GM18511 (cell line): ENCODE results near the gene MGRN1.

ENCODE experiments used
- ATAC-seq: cut with Tn5 transposase; IDR thresholded peaks from one replicate; pipeline ENCODE4 v1.9.1; 2021; ENCODE audit warnings: mild to moderate bottlenecking, moderate library complexity; ENCODE audit not compliant: unreplicated experiment

Gene MGRN1

DNA sequence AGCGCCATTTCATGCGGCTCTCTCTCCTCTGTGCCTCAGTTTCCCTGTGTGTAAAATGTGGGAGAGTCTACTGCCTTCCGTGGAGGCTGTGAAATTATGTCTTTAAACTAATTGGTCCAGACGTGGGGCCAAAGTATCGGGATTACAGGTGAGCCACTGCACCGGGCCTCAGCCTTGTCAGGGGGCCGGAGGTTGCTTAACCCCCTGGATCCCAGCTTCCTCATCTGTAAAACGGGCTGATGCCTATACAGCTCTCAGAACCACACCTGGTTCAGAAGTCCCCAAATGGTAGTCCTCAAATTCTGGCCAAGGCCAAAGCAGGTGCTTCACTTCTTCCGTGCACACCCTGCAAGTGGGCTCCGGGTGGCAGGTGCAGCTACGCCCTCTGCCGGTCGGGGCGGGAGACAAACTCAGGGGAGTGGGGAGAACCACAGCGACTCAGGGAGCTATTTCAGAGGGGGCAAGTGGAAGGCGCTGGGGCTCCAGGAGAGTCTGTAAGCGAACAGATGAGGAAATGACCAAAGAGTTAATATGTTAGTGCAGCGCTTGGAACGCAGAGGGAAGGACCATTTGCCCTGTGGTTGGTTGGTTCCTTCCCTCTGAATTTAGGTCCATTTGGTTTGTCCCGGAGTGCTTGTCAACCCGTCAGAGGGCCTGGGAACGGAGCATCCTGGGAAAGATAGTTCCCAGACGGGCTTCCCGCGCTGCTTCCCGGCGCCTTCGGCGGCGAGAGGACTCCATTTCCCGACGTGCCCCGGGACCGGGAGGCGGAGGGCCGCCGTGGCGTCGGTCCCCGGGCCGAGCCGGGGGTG lies at the start of gene MGRN1:
MGRN1 (plus strand) TSS at position 812 of the 812 bp plus-strand sequence. CDS start 135 bp downstream, outside the sequence.
- peak; percentile 75 for ATAC-seq

DNA sequence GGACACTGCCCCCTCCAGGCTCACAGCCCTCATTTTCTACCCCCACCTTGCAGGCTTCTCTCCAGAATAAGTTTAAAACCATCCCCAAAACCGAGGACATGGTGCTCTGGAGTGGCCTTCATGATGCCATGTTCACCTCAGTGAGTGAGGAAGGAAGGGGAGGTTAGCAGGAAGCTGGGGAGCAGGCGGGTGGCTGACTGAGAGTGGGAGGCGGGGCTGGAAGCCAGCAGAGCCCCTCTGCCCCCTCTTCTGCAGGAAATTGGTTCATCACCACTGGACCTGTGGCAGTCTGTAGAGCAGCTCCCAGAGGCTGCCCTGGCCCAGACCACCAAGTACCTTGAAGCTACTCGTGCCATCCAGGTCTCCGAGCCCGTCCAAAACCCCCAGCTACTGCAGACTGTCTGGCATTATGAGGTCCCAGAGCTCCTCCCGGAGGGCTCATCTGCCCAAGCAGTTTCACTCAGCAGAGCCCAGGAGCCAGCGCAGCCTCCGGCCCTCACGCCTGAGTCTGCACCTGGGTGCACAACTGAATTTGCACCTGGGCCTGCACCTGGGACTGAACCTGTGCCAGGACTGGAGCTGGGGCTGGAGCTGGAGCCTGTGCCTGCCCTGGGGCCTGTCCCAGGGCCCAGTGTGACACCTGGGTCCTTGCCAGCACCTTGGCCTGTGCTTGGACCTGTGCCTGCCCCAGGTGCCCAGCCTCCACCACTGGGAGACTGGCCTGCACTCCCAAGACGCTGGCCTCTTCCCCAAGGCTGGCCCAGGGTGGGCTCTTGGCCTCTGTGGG lies 49.5 kb upstream of the MGRN1 start:
- no peak for ATAC-seq

DNA sequence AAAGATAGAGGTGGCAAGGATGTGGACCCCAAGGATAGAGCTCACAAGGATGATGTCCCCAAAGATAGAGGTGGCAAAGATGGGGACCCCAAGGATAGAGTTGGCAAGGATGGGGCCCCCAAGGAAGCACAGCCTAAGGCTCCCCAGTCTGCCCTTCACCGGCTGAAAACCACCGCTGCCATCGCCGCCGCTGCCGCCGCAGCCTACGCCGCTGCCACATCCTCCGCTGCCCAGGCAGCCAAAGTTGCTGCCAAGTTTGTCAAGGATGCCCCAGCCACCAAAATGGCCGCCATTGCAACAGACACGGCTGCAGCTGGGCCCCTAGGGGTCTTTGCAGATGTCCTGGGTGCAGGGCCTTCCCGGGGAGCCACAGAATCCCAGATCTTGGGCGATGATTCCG lies 48.6 kb upstream of the MGRN1 start:
- ATAC-seq = no peak

GRCh38 chr16:4578961-4579530 lies 45.6 kb upstream of the MGRN1 start:
- no peak for ATAC-seq

DNA sequence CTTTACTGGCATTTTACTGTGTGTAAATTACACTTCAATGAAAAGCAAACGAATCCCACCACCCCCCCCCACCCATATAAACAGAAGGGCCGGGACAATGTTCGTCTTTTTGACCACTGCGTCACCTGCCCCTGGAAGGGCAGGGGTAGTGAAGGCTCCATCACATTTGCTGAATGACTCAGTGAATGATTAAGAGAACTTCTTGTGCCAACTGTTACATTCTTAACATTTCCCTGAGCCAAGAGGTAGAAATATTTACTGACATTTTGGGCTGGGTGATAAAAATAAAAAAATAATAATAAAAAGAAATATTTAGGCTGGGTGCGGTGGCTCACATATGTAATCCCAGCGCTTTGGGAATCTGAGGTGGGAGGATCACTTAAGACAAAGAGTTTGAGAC lies 44.4 kb upstream of the MGRN1 start:
- no peak for ATAC-seq

- ATAC-seq = no peak
Observed at GRCh38 chr16:4583906-4584305, 40.7 kb upstream of the MGRN1 start.

DNA sequence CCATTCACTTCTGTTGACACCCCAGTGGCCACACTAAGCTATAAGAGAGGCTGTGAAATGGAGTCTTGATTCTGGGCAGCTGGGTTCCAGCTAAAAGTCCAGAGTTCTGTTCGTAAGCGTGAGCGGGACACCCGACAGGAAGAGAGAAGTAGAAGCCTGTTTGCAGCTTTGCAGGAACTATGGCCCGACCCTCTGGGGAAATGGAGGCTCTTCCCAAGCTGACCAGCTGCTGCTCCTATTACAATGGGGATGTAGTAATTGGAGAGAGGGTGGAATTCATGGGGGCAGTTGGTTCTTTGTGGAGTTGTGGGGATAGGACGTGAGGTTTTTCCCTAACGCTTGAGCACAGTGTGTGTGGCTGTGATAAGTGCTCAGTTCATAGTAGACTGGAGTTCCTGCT lies 38.3 kb upstream of the MGRN1 start:
- no peak for ATAC-seq

GRCh38 chr16:4588386-4588785 lies 36.2 kb upstream of the MGRN1 start:
- no peak for ATAC-seq

GRCh38 chr16:4588961-4589360 lies 35.7 kb upstream of the MGRN1 start:
- ATAC-seq = no peak

- no peak for ATAC-seq
Observed at GRCh38 chr16:4591191-4591590, 33.4 kb upstream of the MGRN1 start.

DNA sequence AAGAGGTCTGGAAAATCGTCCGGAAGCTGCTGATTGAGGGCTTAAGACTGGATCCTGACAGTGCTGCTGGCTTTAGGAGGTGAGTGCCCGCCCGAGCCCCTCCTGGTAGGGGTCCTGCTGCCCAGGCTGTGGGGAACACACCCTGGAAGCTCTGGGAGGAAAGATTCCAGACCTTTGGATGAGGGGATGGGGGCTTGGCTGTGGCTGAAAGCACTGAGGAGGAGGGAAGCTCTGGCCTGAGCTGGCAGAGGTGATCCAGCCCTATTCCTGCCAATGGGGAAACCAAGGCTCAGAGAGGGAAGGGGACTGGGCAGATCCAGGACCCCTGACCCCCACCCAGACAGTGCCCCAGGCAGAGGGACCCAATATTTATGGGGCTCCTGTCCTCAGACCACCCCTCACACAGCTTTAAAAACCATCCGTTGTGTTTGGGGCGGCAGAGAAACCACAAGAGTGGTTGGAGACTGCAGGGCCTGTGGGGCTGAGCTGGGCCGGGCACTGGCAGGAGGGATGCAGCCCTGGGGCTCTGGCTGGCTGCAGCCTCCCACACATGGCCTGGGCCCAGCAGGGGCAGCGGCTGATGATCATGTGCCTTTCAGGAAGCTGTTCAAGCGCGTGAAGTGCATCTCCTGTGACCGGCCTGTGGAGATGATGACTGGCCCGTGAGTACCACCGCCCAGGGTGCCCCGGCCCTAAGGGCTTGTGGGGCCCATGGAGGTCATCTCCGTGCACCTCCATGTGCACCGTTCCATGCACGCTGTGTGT lies 32.7 kb upstream of the MGRN1 start:
- no peak for ATAC-seq

DNA sequence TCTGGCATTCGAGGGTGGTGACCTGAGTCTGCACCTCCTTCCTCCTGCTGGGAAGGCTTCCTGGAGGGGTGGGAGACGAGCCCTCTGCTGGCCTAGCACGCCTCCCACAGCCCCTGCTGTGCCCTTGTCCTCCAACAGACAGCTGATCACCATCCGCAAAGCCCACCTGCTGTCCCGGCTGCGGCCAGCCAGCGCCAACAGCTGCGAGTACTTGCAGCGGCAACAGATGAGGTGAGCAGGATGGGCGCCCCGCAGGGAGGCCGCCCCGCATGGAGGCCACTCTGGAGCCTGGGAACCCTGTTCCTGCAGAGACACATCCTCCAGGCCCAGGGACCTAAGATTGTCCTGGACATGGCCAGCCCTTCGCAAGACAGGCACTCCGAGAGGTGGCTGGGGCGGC lies 31.5 kb upstream of the MGRN1 start:
- ATAC-seq = no peak

GRCh38 chr16:4594433-4595410 lies 29.9 kb upstream of the MGRN1 start:
- ATAC-seq = no peak

DNA sequence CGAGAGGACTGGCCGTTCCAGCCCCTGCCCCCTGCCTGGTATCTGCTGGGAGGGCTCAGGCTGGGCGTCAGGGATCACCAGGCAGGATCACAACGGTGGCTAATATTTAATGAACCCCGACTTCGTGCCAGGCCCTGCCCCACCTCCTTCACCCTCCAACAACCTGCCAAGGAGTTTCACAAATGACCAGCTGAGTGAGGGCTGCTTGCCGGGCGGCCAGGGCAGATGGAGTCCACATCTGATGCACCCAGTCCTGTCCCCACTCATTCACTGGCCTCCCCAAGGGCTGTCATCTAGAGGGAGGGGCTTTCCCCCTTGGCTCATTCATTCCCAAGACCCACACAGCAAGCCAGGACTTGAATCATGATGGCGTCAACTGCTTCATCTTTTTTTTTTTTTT lies 27.5 kb upstream of the MGRN1 start:
- no peak for ATAC-seq

DNA sequence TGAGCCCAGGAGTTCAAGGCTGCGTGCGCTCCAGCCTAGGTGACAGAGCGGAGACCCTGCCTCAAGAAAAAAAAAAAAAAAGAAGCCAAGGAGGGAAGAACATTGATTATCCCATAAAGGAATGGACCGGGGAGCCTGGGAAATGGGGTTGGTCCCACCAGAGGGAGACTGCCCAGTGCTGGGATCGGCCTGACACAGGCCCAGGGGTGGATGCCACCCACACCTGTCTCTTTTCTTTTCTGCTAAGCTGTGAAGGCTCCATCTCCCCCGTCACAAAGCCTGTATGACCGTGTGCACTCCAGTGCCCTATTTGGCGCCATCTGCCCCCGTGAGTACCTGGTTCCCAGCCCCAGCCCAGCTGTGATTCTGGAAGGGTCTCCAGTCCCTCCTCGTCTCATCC lies 25.6 kb upstream of the MGRN1 start:
- ATAC-seq = no peak

DNA sequence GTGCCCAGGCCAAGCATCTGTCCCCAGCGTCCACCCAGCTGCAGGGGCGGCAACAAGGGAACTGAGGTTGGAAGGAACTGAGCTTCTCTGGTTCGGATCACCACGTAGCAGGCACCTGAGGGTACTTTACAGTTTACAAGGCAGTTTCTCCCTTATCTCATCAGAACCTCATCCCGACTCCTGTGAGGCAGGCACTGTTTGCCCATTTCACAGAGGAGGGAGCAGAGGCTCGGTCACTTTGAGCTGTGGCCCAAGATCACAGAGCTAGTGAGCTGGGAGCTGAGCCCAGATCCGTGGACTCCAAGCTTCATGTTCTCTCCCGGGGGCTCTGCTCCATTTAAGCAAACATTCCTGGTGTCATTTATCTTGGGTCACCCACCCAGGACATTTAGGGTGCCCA lies 25.1 kb upstream of the MGRN1 start:
- ATAC-seq = no peak

DNA sequence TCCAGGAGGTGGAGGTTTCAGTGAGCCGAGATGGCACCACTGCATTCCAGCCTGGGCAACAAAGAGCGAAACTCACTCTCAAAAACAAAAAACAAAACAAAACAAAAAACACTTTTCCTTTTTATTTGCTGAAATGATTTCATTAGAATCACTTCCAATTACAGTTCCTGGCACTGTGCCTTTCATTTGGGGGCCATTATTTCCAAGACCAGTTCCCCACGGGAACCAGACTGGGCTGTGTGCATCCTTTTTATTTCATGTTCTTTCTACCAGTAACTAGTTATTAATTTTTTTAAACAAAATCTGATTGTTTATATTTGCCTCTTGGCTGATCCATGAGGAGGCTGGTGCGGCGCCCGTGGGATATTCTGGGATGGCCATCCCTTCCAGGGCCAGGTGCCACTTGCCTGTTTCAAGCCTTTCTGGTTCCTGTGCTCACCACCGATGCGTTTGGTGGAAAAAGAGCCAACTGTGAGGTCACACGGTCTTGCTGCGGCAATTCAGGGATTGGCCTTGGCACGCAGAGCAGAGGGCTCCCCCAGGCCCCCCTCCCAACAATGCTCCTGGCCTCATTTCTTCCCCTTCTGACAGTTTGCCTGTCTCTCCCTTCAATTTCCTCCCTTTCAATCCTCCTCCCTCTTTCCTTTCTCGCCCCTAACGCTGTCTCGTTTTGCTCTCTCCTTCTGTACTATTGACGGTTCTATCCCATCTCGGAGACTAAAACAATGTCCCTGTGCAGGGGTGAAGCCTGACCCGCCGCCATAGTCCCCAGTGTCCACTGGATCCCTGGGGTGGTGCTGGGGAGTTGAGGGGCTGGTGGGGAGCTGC lies 23.4 kb upstream of the MGRN1 start:
- ATAC-seq = no peak

- ATAC-seq = no peak
Observed at GRCh38 chr16:4601864-4602186, 22.8 kb upstream of the MGRN1 start.

- no peak for ATAC-seq
Observed at GRCh38 chr16:4602331-4602730, 22.3 kb upstream of the MGRN1 start.
